Measurements from ENCODE around the gene TK2.
A peak's percentile ranks its signal among the peaks of the same experiment; 100 is the strongest.

TK2 gene

GRCh38 chr16:66474750-66475199 is 75.1 kb downstream of the TK2 start:
- Histone ChIP-seq H3K27me3 (replicated peaks; ENCODE audit: control insufficient read depth, insufficient read depth, low read length) (peaks cover 1% of the 10 kb centered on the region; the same call in 1 of the 2 replicates), H3K36me3 (ENCODE audit: control insufficient read depth, insufficient read depth, low read length) (no peaks in the 10 kb centered on the region), H3K4me3 (replicated peaks; ENCODE audit: low read depth, low read length) (no peak overlapping the region)
- no peak for TF ChIP-seq CTCF (IDR thresholded peaks at IDR 0.05; ENCODE audit: insufficient read depth, low read length, poor library complexity, severe bottlenecking)
- DNase-seq (ENCODE audit: extremely low read depth, insufficient read length): peak; percentile 69

DNA sequence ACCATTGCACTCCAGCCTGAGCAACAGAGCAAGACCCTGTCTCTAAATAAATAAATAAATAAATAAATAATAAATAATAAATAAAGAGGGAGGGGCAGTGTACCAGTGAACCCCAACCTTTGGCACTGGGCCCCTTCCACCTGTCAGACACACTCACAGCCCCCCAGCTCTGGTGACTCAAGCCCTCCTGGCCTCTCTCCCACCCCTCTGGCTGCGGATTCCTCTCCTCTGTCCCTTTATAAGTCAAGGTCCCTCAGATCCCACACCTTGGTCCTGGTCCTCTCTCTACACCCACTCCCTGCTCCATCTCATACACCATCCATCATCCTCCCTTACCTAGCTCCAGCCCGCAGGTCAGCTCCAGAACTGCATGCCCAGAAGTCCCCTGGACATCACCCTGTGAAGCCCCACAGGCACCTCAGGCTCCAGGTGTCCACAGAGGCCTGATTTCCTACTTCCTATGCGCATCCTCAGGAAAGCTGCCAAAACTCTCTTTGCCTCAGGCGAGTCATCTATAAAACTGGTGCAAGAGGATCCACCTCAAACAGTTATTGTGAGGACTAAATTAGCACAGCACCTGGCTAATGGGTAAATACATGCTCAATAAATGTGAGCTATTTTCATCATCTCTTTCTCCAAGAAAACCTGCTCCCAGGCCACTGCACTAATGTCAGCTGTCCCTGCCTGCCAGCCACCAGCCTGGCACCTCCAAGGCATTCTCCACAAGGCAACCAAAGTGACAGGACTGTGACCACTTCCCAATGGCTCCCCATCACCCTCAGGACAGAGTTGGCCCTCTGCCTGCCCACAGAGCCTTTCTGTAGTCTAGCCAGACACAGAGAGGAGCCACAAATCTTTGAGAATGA is 76.0 kb downstream of the TK2 start:
- no peak for TF ChIP-seq CTCF (IDR thresholded peaks at IDR 0.05; ENCODE audit: insufficient read depth, low read length, poor library complexity, severe bottlenecking)
- H3K27me3 ChIP-seq (replicated peaks; ENCODE audit: control insufficient read depth, insufficient read depth, low read length): peaks cover 1% of the 10 kb centered on the region; the same call in 1 of the 2 replicates
- no peak overlapping the region for H3K4me3 ChIP-seq (replicated peaks; ENCODE audit: low read depth, low read length)
- no peaks in the 10 kb centered on the region for H3K36me3 ChIP-seq (ENCODE audit: control insufficient read depth, insufficient read depth, low read length)
- DNase-seq (ENCODE audit: extremely low read depth, insufficient read length): no peak

DNA sequence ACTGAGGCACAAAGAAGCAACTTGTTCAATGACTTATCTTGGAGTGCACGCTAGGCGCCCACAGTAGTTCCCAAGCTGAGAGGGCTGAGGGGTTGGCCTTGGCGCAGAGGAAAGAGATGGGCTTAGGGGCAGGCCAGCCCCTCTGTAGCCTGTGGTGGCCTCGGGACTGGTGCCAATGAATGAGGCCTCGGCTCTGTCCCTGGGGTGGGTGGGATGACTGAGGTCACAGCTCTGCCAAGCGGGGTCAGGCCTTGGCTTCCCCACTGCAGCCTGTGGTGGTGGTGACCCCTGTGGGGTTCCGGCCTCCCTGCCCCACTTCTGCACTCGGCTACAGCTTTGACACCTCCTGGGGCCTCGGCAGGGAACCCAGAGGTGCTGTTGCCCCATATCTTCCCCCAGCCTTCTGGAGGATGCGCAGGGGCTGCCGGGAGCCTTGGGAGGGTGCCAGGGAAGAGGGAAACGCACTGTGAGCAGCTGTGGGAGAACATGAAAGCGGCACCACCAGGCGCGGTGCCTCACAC is 76.8 kb downstream of the TK2 start:
- Histone ChIP-seq H3K36me3 (ENCODE audit: control insufficient read depth, insufficient read depth, low read length) (no peaks in the 10 kb centered on the region), H3K4me3 (replicated peaks; ENCODE audit: low read depth, low read length) (no peak overlapping the region), H3K27me3 (replicated peaks; ENCODE audit: control insufficient read depth, insufficient read depth, low read length) (peaks cover 1% of the 10 kb centered on the region; the same call in 1 of the 2 replicates)
- no peak for TF ChIP-seq CTCF (IDR thresholded peaks at IDR 0.05; ENCODE audit: insufficient read depth, low read length, poor library complexity, severe bottlenecking)
- DNase-seq (ENCODE audit: extremely low read depth, insufficient read length): no peak

DNA sequence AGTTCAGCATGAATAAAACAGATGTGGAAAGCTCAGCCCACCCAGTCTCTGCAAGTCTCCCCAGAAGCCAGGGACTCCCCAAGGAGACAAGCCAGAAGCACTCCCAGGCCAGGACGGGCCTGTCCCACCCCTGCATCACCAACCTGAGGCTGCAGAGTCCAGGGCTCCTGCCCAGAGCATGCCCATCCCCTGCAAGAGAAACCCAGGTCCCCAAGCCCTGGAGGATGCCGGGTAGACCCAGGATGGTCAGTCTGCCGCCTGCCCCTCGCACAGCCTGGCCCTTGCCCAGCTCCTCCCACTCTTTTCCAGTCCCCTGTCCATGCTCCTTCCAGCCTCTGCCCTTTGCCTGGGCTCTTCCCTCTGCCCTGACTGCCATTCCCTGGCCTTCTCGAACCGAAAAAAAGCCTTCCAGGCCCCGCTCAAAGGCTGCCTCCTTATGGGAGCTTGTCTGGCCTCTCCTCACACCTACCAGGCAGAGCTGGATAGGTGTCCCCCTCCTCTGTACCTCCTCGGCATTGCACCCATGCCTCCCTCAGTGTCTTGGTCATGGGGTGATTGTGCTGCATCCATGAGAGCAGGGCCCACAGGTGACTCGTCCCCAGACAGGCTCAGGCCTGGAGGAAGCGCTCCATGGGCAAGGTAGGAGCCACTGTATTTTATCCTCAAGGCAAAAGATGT is 78.1 kb downstream of the TK2 start:
- H3K36me3 ChIP-seq (ENCODE audit: control insufficient read depth, insufficient read depth, low read length): no peaks in the 10 kb centered on the region
- H3K4me3 ChIP-seq (replicated peaks; ENCODE audit: low read depth, low read length): no peak overlapping the region
- no peak for DNase-seq (ENCODE audit: extremely low read depth, insufficient read length)
- H3K27me3 ChIP-seq (replicated peaks; ENCODE audit: control insufficient read depth, insufficient read depth, low read length): peaks cover 3% of the 10 kb centered on the region; the same call in 1 of the 2 replicates
- TF ChIP-seq CTCF (IDR thresholded peaks at IDR 0.05; ENCODE audit: insufficient read depth, low read length, poor library complexity, severe bottlenecking): no peak

DNA sequence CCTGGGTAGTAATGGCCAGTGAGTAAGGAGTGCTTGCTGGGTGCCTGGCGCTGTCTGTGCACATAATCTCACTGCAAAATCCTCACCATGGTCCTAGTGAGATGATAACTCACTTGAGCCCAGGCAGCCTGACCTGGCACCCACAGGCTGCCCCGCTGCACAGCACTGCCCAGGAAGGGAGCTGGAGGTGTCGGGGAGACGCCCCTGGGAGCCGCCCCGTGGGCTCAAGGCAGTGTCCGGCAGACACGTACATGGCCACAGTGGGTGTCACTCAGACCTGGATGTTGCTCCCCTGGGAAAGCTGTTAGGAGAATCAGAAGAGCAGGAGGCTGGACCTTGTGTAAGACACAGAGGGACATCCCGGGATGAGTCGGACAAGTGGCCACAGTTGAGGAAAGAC is 78.7 kb downstream of the TK2 start:
- no peaks in the 10 kb centered on the region for H3K36me3 ChIP-seq (ENCODE audit: control insufficient read depth, insufficient read depth, low read length)
- H3K4me3 ChIP-seq (replicated peaks; ENCODE audit: low read depth, low read length): no peak overlapping the region
- no peak for TF ChIP-seq CTCF (IDR thresholded peaks at IDR 0.05; ENCODE audit: insufficient read depth, low read length, poor library complexity, severe bottlenecking)

More for the DNA sequence above, 78.7 kb downstream of the TK2 start:
- DNase-seq (ENCODE audit: extremely low read depth, insufficient read length): no peak
- peaks cover 3% of the 10 kb centered on the region; the same call in 1 of the 2 replicates for H3K27me3 ChIP-seq (replicated peaks; ENCODE audit: control insufficient read depth, insufficient read depth, low read length)

Measured in GM06990 (cell line).